ENCODE results near the gene OSBPL6. TPM values are rescaled to one million over a fixed set of nuclear protein-coding genes. Genes with fewer than 3 reads are reported as not detected.
"Not testable (repeated sequence)": the region's sequence is repeated elsewhere in the genome, so short reads cannot be mapped to it uniquely, and the experiment has no call there.

Gene OSBPL6
- total RNA-seq, 1 experiment from 2014 or later = 4.6 TPM

DNA sequence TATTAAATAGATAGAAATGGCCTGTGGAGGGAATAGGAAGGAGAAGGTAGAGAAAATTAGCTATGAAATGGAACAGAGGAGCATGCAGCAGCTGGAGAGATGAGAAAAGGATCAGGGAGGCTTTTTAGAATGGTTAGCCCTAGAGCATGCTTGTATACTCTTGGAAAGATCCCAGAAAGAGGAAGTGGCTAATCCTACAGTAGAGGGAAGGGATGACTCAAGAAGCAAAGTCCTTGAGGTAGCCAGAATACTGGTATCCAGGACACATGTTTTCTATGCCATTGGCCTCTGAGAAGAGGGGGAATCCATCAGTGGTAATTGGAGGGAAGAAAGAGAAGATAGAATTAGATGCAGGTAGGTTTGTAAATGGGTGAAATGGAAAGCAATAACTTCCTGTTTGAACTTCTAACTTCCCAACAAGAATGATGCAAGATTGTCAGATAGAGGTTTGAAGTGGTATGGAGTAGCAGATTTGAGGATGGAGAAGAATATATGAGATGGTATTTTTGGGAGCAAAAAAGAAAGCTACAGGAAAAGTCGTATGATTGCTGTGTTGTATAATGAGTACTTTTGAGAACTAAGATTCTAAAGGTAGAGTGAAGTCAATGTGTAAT is 17.1 kb upstream of the OSBPL6 start:
- H3K4me3 Mint-ChIP-seq = no peak overlapping the region
- no peak overlapping the region for H3K27ac Mint-ChIP-seq
- H2BK15ac ChIP-seq (ENCODE audit: low read depth, low read length) = no peak overlapping the region
- no peak overlapping the region for H4K5ac ChIP-seq (ENCODE audit: insufficient read length, low read depth, low read length)
- no peak overlapping the region for H4K8ac ChIP-seq (replicated peaks; ENCODE audit: insufficient read length, low read depth, low read length)
- H3K23me2 ChIP-seq (ENCODE audit: insufficient read length, low read depth, low read length, poor library complexity, severe bottlenecking) = no peaks in the 10 kb centered on the region
- no peak overlapping the region for H4K91ac ChIP-seq (ENCODE audit: insufficient read length, low read depth, low read length)
- H3K9me3 ChIP-seq (ENCODE audit: control insufficient read depth, low read depth, low read length) = no peaks in the 10 kb centered on the region
- no peaks in the 10 kb centered on the region for H3K36me3 Mint-ChIP-seq (ENCODE audit: insufficient read depth in 1 of 3, low read depth in 3 of 3)
- H3K4me2 ChIP-seq (ENCODE audit: insufficient read depth, insufficient read length, low read length) = no peak overlapping the region
- H2AFZ ChIP-seq (ENCODE audit: low read length) = no peak overlapping the region
- no peak overlapping the region for H3K18ac ChIP-seq (ENCODE audit: insufficient read length, low read depth, low read length)
- no peaks in the 10 kb centered on the region for H3K79me1 ChIP-seq (ENCODE audit: insufficient read depth, low read depth, low read length, poor library complexity, severe bottlenecking)
- H2BK120ac ChIP-seq (ENCODE audit: low read depth, low read length, poor library complexity, severe bottlenecking) = no peak overlapping the region
- no peak for DNase-seq
- no peak overlapping the region for H3K9ac ChIP-seq (ENCODE audit: extremely low read depth, insufficient read length, low read length)
- H3T11ph ChIP-seq (ENCODE audit: low read length) = no peak overlapping the region
- H3K79me2 ChIP-seq (ENCODE audit: insufficient read depth, low read length) = no peaks in the 10 kb centered on the region
- H3K56ac ChIP-seq (ENCODE audit: insufficient read length, low read depth, low read length) = no peak overlapping the region
- H3K4ac ChIP-seq (ENCODE audit: low read depth, low read length) = no peak overlapping the region
- no peak overlapping the region for H2BK20ac ChIP-seq (ENCODE audit: low read depth, low read length, poor library complexity, severe bottlenecking)
- no peak for TF ChIP-seq CTCF (conservative IDR thresholded peaks at IDR 0.05)
- H3K9me3 Mint-ChIP-seq = no peaks in the 10 kb centered on the region
- no peak overlapping the region for H3K23ac ChIP-seq (ENCODE audit: insufficient read length, low read depth, low read length)
- H3K4me1 Mint-ChIP-seq = no peaks in the 10 kb centered on the region
- no peaks in the 10 kb centered on the region for H3K27me3 ChIP-seq (ENCODE audit: insufficient read depth, low read length)
- 100% methylated on average over 1 of the region's 1 CpG for WGBS (ENCODE audit: extremely low coverage, insufficient read length, low lambda C conversion rate)
- H2BK5ac ChIP-seq (ENCODE audit: insufficient read length, low read length) = no peak overlapping the region
- H3K14ac ChIP-seq (ENCODE audit: insufficient read depth, low read length) = no peak overlapping the region
- no peaks in the 10 kb centered on the region for H3K27me3 Mint-ChIP-seq (ENCODE audit: low read depth)
- H3K4me1 ChIP-seq (ENCODE audit: insufficient read depth, low read length) = no peaks in the 10 kb centered on the region
- no peaks in the 10 kb centered on the region for H4K20me1 ChIP-seq (ENCODE audit: control insufficient read depth, insufficient read depth, insufficient read length)
- no peak overlapping the region for H2BK12ac ChIP-seq (ENCODE audit: insufficient read length, low read depth, low read length)
- H2AK5ac ChIP-seq (ENCODE audit: insufficient read length, low read length) = no peak overlapping the region
- H3K27ac ChIP-seq (ENCODE audit: insufficient read length, low read depth, low read length) = no peak overlapping the region

GRCh38 chr2:178180648-178181047 is 13.7 kb upstream of the OSBPL6 start:
- not testable (repeated sequence) for H2BK120ac ChIP-seq (ENCODE audit: low read depth, low read length, poor library complexity, severe bottlenecking); H2BK20ac ChIP-seq (ENCODE audit: low read depth, low read length, poor library complexity, severe bottlenecking); H3K27ac Mint-ChIP-seq; H3K9ac ChIP-seq (ENCODE audit: extremely low read depth, insufficient read length, low read length); H2AFZ ChIP-seq (ENCODE audit: low read length); H4K5ac ChIP-seq (ENCODE audit: insufficient read length, low read depth, low read length); H2BK12ac ChIP-seq (ENCODE audit: insufficient read length, low read depth, low read length); H3K9me3 ChIP-seq (ENCODE audit: control insufficient read depth, low read depth, low read length); H3K56ac ChIP-seq (ENCODE audit: insufficient read length, low read depth, low read length); H3K79me1 ChIP-seq (ENCODE audit: insufficient read depth, low read depth, low read length, poor library complexity, severe bottlenecking); H4K8ac ChIP-seq (replicated peaks; ENCODE audit: insufficient read length, low read depth, low read length); H3K23me2 ChIP-seq (ENCODE audit: insufficient read length, low read depth, low read length, poor library complexity, severe bottlenecking); H2BK15ac ChIP-seq (ENCODE audit: low read depth, low read length); H3K27me3 Mint-ChIP-seq (ENCODE audit: low read depth); H3K18ac ChIP-seq (ENCODE audit: insufficient read length, low read depth, low read length); H3K27ac ChIP-seq (ENCODE audit: insufficient read length, low read depth, low read length); H2AK5ac ChIP-seq (ENCODE audit: insufficient read length, low read length); H3T11ph ChIP-seq (ENCODE audit: low read length); H3K4me1 Mint-ChIP-seq; H3K23ac ChIP-seq (ENCODE audit: insufficient read length, low read depth, low read length); H3K79me2 ChIP-seq (ENCODE audit: insufficient read depth, low read length); H3K4me3 Mint-ChIP-seq; H2BK5ac ChIP-seq (ENCODE audit: insufficient read length, low read length); H4K91ac ChIP-seq (ENCODE audit: insufficient read length, low read depth, low read length); H4K20me1 ChIP-seq (ENCODE audit: control insufficient read depth, insufficient read depth, insufficient read length); H3K36me3 Mint-ChIP-seq (ENCODE audit: insufficient read depth in 1 of 3, low read depth in 3 of 3); H3K4ac ChIP-seq (ENCODE audit: low read depth, low read length); H3K9me3 Mint-ChIP-seq; H3K4me1 ChIP-seq (ENCODE audit: insufficient read depth, low read length); H3K27me3 ChIP-seq (ENCODE audit: insufficient read depth, low read length); DNase-seq; H3K14ac ChIP-seq (ENCODE audit: insufficient read depth, low read length); H3K4me2 ChIP-seq (ENCODE audit: insufficient read depth, insufficient read length, low read length)
- no CpG with 5 or more reads among the region's 2 CpGs for WGBS (ENCODE audit: extremely low coverage, insufficient read length, low lambda C conversion rate)

All from H9 (cell line).